Hematopoietic multipotent progenitor cell (in vitro differentiated cells): ENCODE measurements around the gene GIMD1. TPM values are rescaled to one million over a fixed set of nuclear protein-coding genes. Genes with fewer than 3 reads are reported as not detected.
"Not testable (repeated sequence)": the region's sequence is repeated elsewhere in the genome, so short reads cannot be mapped to it uniquely, and the experiment has no call there.

Experiments
- DNase-seq, 3 donors: peaks; one replicate each; pipeline ENCODE4 v3.0.0-alpha.2; 2011 to 2015; ENCODE audit warnings: low read depth in 2 of 3, low spot score in 2 of 3
- total RNA-seq: library from RNA; depleted of rRNA; stranded (reverse); fragments of >200 nt; gene quantifications from one replicate; pipeline ENCODE4 v1.2.3, GENCODE V29; 2012

Gene GIMD1
- not detected for total RNA-seq

DNA sequence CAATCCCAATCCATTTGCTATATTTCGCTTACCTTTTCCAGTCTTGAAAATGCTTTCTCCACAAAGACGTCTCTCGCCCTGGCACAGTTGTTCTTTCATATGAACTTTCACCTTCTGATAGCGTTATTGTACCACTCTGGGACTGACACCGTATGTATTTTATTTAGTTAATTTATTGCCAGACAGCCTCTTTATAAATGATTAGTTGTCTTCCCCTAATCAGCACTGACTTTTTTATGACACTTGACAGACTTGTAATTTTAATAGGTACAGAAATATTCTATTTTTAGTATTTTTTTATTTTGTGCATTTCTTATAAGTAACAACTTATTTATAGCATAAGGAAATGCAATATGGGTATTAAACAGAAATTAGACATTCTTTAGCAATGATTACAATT lies at the start of gene GIMD1:
Gene GIMD1, minus strand, starts transcription at position 101 of the 400 bp plus-strand sequence. CDS start 1,343 bp downstream, outside the sequence.
- no peak for DNase-seq

DNA sequence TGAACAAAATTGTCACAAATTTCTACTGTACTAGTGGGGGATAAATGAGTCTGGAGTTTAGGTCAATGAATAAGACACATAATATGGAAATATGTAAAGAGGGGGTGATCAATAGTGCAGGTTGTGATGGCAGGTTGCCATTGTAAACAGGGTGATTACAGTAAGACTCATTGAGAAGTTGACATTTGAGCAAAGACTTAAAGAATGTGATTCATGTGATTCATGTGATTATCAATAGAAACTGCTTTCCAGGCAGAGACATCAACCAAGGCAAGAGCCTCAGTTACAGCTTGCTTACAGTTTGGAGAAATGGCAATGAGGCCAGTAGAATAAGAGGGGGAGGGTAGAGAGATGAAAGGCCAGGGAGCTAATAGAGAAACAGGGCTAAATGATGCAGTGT lies 45.8 kb upstream of the GIMD1 start:
- no peak for DNase-seq

DNA sequence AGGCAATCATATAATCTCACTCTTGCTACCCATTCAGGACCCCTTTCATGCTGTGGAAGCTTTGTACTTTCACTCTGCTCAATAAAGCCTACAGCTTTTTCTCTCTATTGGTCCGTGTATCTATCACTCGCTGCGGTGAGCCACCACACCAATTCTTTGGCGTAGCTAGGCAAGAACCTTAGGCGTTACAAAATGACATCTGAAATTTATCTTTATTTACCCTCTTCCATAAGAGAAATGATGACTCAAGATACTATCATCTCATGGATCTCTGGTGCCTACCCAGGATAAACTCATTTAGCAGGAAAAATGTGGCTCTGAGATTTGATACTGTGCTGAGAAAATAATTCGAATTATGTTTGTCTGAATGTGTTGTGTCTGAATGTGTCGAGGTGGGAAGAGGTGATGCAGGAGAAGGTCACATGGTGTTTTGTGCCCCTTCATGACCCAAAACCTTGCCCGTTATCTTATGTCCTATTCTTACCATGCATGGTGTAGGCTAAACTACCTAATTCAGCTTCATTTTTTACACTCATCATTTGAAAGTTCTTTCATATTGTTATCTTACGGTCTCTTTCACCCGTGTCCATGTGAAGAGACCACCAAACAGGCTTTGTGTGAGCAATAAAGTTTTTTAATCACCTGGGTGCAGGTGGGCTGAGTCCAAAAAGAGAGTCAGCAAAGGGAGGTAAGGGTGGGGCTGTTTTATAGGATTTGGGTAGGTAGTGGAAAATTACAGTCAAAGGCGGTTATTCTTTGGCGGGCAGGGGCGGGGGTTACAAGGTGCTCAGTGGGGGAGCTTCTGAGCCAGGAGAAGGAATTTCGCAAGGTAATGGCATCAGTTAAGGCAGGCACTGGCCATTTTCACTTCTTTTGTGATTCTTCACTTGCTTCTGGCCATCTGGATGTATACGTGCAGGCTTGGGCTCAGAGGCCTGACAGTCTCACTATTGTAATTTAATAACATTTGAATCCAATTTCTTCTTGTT lies 41.6 kb upstream of the GIMD1 start:
- DNase-seq: no peak

DNA sequence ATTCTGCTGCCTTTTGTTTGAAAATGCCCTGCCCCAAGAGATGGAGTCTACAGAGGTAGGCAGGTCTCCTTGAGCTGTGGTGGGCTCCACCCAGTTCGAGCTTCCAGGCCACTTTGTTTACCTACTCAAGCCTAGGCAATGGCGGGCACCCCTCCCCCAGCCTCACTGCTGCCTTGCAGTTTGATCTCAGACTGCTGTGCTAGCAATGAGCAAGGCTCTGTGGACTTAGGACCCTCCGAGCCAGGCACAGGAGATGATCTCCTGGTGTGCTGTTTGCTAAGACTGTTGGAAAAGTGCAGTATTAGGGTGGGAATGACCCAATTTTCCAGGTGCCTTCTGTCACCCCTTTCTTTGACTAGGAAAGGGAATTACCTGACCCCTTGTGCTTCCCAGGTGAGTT lies 39.4 kb upstream of the GIMD1 start:
- DNase-seq: not testable (repeated sequence)

DNA sequence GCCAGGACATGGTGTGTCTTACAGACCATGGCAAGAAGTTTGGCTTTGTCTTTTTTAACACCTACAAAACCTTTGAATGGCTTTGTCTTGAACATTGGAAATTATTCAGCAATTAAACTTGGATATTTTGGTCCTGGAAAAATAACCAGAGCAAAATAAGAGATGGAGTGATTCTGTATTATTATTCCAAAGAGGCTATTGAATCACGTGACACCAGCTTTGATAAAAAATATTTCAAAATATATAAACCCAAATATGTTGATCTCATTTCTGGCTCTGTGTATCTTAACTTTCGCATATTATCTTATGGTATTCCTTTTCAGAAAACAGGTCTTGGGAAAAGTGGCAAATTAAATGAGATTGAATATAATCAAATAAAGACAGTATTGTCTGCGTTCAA lies 32.6 kb upstream of the GIMD1 start:
- DNase-seq: no peak

DNA sequence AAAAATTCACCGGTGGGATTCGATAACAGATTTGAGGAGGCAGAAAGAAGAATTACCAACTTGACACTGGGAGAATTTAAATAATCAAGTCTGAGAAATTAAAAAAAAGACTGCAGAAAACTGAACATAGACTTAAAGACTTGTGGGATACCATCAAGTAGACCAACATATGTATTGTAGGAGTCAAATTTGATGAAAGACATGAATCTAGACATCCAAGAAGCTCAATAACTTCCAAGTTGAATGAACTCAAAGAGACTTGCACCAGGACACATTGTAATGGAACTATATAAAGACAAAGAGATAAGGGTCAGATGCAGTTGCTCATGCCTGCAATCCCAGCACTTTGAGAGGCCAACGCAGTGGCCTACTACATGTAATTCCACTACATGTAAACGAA lies 30.3 kb upstream of the GIMD1 start:
- not testable (repeated sequence) for DNase-seq

- no peak for DNase-seq
Observed at GRCh38 chr4:106395582-106395981, 27.0 kb upstream of the GIMD1 start.

GRCh38 chr4:106385853-106386393 lies 17.3 kb upstream of the GIMD1 start:
- DNase-seq: no peak

DNA sequence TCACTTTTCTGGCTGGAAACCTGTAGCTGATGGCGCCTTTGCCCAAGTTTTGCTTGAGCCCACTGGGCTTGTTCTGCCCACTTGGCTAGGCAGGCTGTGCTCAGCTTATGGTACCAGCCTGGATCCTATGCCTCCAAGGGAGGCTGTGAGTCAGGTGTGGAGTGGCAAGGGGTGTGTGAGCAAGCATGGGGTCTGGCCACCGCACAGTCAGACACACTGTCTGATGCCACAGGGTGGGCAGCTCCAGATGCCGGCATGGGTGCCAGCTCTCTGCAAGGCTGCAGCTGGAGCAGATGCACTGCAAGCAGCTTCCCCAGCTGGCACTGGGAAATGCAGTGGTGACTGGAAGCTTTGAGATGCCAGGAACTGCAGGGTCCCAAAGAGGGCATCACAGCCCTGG lies 16.3 kb upstream of the GIMD1 start:
- no peak for DNase-seq

- no peak for DNase-seq
Observed at GRCh38 chr4:106380179-106380578, 11.6 kb upstream of the GIMD1 start.

DNA sequence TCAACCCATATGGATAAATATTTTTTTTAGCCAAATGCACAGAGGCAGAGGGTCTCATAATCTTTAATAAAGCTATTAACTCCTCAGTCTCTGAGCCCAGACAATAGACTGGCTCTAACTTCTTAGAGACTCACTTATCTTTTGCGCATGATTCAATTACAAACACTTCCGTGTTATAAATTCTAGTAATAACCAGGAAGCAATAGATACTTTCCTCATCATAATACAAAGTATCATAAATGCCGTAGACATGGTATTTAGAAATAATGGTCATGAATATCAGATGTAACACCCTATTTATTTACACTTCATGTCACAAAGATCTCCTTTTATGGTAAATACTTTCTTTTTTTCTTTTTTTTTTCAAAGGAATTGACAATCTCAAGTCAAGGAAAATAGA lies 4.4 kb upstream of the GIMD1 start:
- no peak for DNase-seq

- DNase-seq: no peak
Observed at GRCh38 chr4:106371161-106371560, 2.6 kb upstream of the GIMD1 start.

- no peak for DNase-seq
Observed at GRCh38 chr4:106370214-106370613, 1.6 kb upstream of the GIMD1 start.

GRCh38 chr4:106369456-106370060 lies 980 bp upstream of the GIMD1 start:
- DNase-seq: peak in 2 of 3 donors; percentile 62 to 80

- no peak for DNase-seq
Observed at GRCh38 chr4:106367072-106367471, 1.5 kb downstream of the GIMD1 start.

- DNase-seq: no peak
Observed at GRCh38 chr4:106366026-106366425, 2.6 kb downstream of the GIMD1 start.

DNA sequence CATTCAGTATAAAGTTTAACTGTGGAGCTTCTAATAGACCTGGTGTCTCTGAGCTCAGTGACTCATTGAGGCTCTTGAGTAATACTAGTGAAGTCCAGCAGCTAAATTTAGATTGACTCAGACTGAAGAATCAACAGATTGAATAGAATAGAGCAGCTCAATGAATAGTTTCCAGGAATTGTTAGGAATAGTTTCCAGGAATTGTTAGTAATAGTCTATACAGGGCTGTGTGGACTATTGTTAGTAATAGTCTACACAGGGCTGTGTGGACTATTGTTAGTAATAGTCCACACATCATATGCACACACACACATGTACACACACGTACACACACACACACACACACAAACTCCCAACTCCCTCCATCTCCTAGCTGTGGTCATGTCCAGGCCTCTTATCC lies 3.0 kb downstream of the GIMD1 start:
- no peak for DNase-seq

- no peak for DNase-seq
Observed at GRCh38 chr4:106364282-106364681, 4.3 kb downstream of the GIMD1 start.

GRCh38 chr4:106362086-106362825 lies 6.3 kb downstream of the GIMD1 start:
- DNase-seq: no peak

DNA sequence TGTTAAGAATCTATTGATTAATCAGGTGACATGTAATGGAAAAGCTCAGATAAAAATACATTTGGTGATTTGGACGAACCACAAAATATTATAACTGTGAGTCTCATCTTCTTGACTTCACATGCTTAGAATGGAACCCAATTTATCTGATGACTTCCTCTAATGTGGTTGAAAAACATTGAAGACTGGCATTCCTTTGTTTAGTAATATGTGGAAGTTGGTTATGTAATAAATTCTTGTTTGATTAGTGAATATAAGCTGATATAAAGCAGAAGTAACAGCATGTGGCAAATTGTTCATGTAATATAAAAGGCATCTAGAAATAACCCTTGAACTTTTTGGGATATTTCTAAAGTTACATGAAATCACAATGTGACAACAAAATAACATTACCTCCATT lies 9.7 kb downstream of the GIMD1 start:
- no peak for DNase-seq

GRCh38 chr4:106355193-106355592 lies 13.4 kb downstream of the GIMD1 start:
- DNase-seq: no peak
